Endodermal cell (in vitro differentiated cells): ENCODE measurements around the gene RBM38. TPM values are rescaled to one million over a fixed set of nuclear protein-coding genes. Genes with fewer than 3 reads are reported as not detected.

Experiments
- DNase-seq: peaks from one replicate; pipeline ENCODE4 v3.0.0-alpha.2; 2017
- H3K27ac ChIP-seq: 2 replicates; pipeline ENCODE4 v1.5.1; 2013; ENCODE audit warnings: mild to moderate bottlenecking, low read depth, low read length, moderate library complexity
- H3K27me3 ChIP-seq: 2 replicates; pipeline ENCODE4 v1.6.1; 2013; ENCODE audit warnings: mild to moderate bottlenecking, low read length, moderate library complexity; ENCODE audit not compliant: insufficient read depth, control insufficient read depth, poor library complexity, severe bottlenecking
- H3K36me3 ChIP-seq: 2 replicates; pipeline ENCODE4 v1.7.0; 2013; ENCODE audit warnings: mild to moderate bottlenecking, low read length, moderate library complexity; ENCODE audit not compliant: control insufficient read depth, insufficient read depth
- H3K4me1 ChIP-seq: one replicate; pipeline ENCODE4 v1.7.0; 2013; ENCODE audit warnings: low read length; ENCODE audit not compliant: control insufficient read depth, insufficient read depth
- H3K4me3 ChIP-seq: 2 replicates; pipeline ENCODE4 v1.5.1; 2013; ENCODE audit warnings: mild to moderate bottlenecking, low read length, moderate library complexity
- H3K9ac ChIP-seq: 2 replicates; pipeline ENCODE4 v1.6.1; 2013; ENCODE audit warnings: mild to moderate bottlenecking, low read length, moderate library complexity; ENCODE audit not compliant: poor library complexity, severe bottlenecking; ENCODE audit errors: extremely low read depth
- H3K9me3 ChIP-seq: 2 replicates; pipeline ENCODE4 v1.6.1; 2013; ENCODE audit warnings: mild to moderate bottlenecking, low read length, moderate library complexity; ENCODE audit not compliant: control insufficient read depth
- H3K27ac Mint-ChIP-seq: 2 replicates; pipeline ENCODE4 v1.8.0; 2020; ENCODE audit warnings: mixed read lengths
- H3K27me3 Mint-ChIP-seq: 2 replicates; pipeline ENCODE4 v1.8.0; 2021; ENCODE audit warnings: mild to moderate bottlenecking, mixed read lengths; ENCODE audit not compliant: insufficient read depth
- H3K36me3 Mint-ChIP-seq: 2 replicates; pipeline ENCODE4 v1.8.0; 2020; ENCODE audit warnings: low read depth, mixed read lengths
- H3K4me1 Mint-ChIP-seq: 2 replicates; pipeline ENCODE4 v1.8.0; 2020; ENCODE audit warnings: mixed read lengths
- H3K4me3 Mint-ChIP-seq: 2 replicates; pipeline ENCODE4 v1.8.0; 2020; ENCODE audit warnings: mild to moderate bottlenecking, moderate library complexity, mixed read lengths
- H3K9me3 Mint-ChIP-seq: 2 replicates; pipeline ENCODE4 v1.8.0; 2020; ENCODE audit warnings: mild to moderate bottlenecking, mixed read lengths
- CTCF ChIP-seq: fragments of 200-600 bp; sonication (generic); conservative IDR thresholded peaks from 2 replicates; pipeline ENCODE4 v1.5.0; 2021; ENCODE audit warnings: antibody characterized with exemption, mild to moderate bottlenecking
- WGBS, 2 experiments: methylation state at CpG; one replicate each; pipeline versions ENCODE4 v1.1.5 to v1.1.7; 2013; ENCODE audit warnings: missing lambda C conversion rate in 2 of 2, mixed read lengths in 1 of 2; ENCODE audit not compliant: insufficient coverage in 1 of 2, insufficient read length in 1 of 2; 5-methylcytosine and 5-hydroxymethylcytosine counted together
- total RNA-seq, 2 donors: library from RNA; stranded (reverse); fragmentation: NEBNext Ultra II Directional in 1 of 2; extraction: Animal tissue kit (Norgen Biotek cat#: 25700) in 1 of 2; gene quantifications; 2 replicates in 1 of 2; 3 replicates in 1 of 2; pipeline ENCODE4 v1.2.1, GENCODE V29; 2021

RBM38 gene
- total RNA-seq, 2 donors from 2014 or later = 29.0 to 30.2 TPM

GRCh38 chr20:57379263-57379647 is 11.9 kb upstream of the RBM38 start:
- DNase-seq = no peak
- no peaks in the 10 kb centered on the region for H3K9me3 Mint-ChIP-seq
- TF ChIP-seq CTCF = no peak
- H3K4me1 ChIP-seq = no peaks in the 10 kb centered on the region
- H3K36me3 ChIP-seq = peaks cover 59% of the 10 kb centered on the region
- H3K36me3 Mint-ChIP-seq = peaks cover 60% of the 10 kb centered on the region
- no peaks in the 10 kb centered on the region for H3K4me1 Mint-ChIP-seq
- H3K4me3 ChIP-seq = no peak overlapping the region
- no peaks in the 10 kb centered on the region for H3K9me3 ChIP-seq
- H3K9ac ChIP-seq = no peak overlapping the region
- H3K27me3 ChIP-seq = no peaks in the 10 kb centered on the region
- H3K4me3 Mint-ChIP-seq = no peak overlapping the region
- WGBS, 2 experiments = 87 to 93% methylated on average over 3 to 5 of the region's 5 CpGs
- H3K27ac ChIP-seq = no peak overlapping the region
- H3K27me3 Mint-ChIP-seq = no peaks in the 10 kb centered on the region
- H3K27ac Mint-ChIP-seq = no peak overlapping the region

- Histone ChIP-seq H3K9me3 (no peaks in the 10 kb centered on the region), H3K27ac (no peak overlapping the region), H3K27me3 (no peaks in the 10 kb centered on the region), H3K4me1 (no peaks in the 10 kb centered on the region), H3K4me3 (no peak overlapping the region), H3K9ac (no peak overlapping the region), H3K36me3 (peaks cover 54% of the 10 kb centered on the region)
- H3K9me3 Mint-ChIP-seq = no peaks in the 10 kb centered on the region
- peaks cover 53% of the 10 kb centered on the region for H3K36me3 Mint-ChIP-seq
- H3K4me1 Mint-ChIP-seq = no peaks in the 10 kb centered on the region
- DNase-seq = no peak
- no peak overlapping the region for H3K4me3 Mint-ChIP-seq
- WGBS, 2 experiments = 92 to 98% methylated on average over 7 to 10 of the region's 10 CpGs
- no peaks in the 10 kb centered on the region for H3K27me3 Mint-ChIP-seq
- no peak for TF ChIP-seq CTCF
- no peak overlapping the region for H3K27ac Mint-ChIP-seq
Measured at GRCh38 chr20:57380081-57380750, 11.0 kb upstream of the RBM38 start.

GRCh38 chr20:57381596-57382503 is 9.3 kb upstream of the RBM38 start:
- Mint-ChIP-seq H3K27me3 (no peaks in the 10 kb centered on the region), H3K4me3 (no peak overlapping the region)
- H3K27me3 ChIP-seq = no peaks in the 10 kb centered on the region

More at GRCh38 chr20:57381596-57382503, 9.3 kb upstream of the RBM38 start:
- Histone ChIP-seq H3K27ac (no peak overlapping the region), H3K9me3 (no peaks in the 10 kb centered on the region), H3K9ac (no peak overlapping the region), H3K36me3 (peaks cover 44% of the 10 kb centered on the region), H3K4me1 (no peaks in the 10 kb centered on the region), H3K4me3 (no peak overlapping the region)
- peak; percentile 94 for TF ChIP-seq CTCF
- Mint-ChIP-seq H3K36me3 (peaks cover 50% of the 10 kb centered on the region), H3K4me1 (no peaks in the 10 kb centered on the region), H3K27ac (peak overlapping the region; percentile 22), H3K9me3 (no peaks in the 10 kb centered on the region)
- peak; percentile 93 for DNase-seq
- 65 to 67% methylated on average over 19 to 20 of the region's 20 CpGs for WGBS, 2 experiments
